Spleen (tissue), 7 donors: ENCODE results near the gene RTN4RL2.

Experiments
- CTCF ChIP-seq, 11 experiments: fragments of 200-600 bp in 7 of 11; fragments of 450-650 bp in 4 of 11; sonication (generic) in 4 of 11; IDR thresholded peaks in 8 of 11; conservative IDR thresholded peaks in 3 of 11; 1 replicate in 7 of 11; 2 replicates in 4 of 11; pipeline versions ENCODE4 v1.4.0 to v1.8.0; 2016 to 2021; ENCODE audit warnings: antibody characterized with exemption in 11 of 11, inconsistent platforms in 4 of 11, mild to moderate bottlenecking in 1 of 11
- POLR2A ChIP-seq, 3 donors: fragments of 450-650 bp; IDR thresholded peaks; one replicate each; pipeline ENCODE4 v1.5.1; 2017; ENCODE audit warnings: antibody characterized with exemption in 3 of 3, mild to moderate bottlenecking in 1 of 3
- POLR2AphosphoS5 ChIP-seq, 3 donors: sonication (generic); formaldehyde crosslinking; IDR thresholded peaks; one replicate each; pipeline ENCODE4 v1.5.1; 2017; ENCODE audit warnings: antibody characterized with exemption in 3 of 3
- donor health status: DM: no; HTN: no; CAD: no; lungs with moderate emphysema.
- donor health status: DM: no; HTN: no; CAD: no.
- donor health status: DM: no; HTN: no; CAD: no.

GRCh38 chr11:57426929-57427726, 33.2 kb upstream of the RTN4RL2 start, which contains the start of gene SLC43A3:
- TF ChIP-seq CTCF (IDR thresholded peaks at IDR 0.05 in 8 of 11, conservative IDR thresholded peaks at IDR 0.05 in 3 of 11) (peak in 2 of 11 experiments; percentile 6 to 12), POLR2A (IDR thresholded peaks at IDR 0.05) (no peak), POLR2AphosphoS5 (IDR thresholded peaks at IDR 0.05) (peak; percentile 66 to 84 (median 82))
